HG03280 (cell line): Measurements from ENCODE around the gene CYB5B.

Experiments used
- ATAC-seq: cut with Tn5 transposase; IDR thresholded peaks from one replicate; pipeline ENCODE4 v1.9.1; 2021; ENCODE audit warnings: mild to moderate bottlenecking, moderate library complexity; ENCODE audit not compliant: unreplicated experiment

CYB5B gene

DNA sequence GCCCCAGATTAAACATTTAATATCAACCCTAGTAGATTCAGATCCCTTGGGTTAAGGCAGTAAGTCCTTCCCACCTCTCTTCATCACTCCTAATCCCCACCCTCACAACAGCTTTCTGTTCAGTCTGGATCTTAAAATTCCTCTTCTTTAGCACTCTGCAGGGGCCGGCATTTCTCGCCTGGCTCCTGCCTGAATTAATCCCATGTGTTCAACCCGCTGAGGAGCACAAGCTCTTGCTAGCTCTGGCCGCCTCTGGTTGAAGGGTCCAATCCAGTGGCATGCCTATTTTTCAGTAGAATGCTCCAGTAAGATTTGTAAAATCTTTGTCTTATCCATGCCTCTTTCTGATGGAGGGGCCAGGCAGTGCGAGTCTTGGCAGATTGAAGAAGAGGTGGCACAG, 59.2 kb downstream of the CYB5B start:
- ATAC-seq = no peak

DNA sequence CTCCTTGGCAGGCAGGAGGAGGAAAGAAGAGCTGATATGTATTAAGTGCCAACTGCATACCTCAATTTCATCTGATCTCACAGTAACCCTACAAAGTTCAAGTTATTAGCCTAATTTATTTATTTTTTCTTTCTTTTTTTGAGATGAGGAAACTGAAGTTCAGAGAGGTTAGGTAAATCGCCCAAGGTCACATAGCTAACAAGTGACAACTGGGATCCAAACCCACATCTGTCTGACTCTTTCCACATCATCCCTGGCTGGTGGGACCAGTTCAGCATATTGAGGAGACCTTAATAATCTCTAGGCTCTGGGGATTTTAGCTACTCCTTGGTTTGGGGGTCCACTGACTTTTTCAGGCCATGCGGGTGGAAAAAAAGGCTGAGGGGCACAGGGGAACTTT, 60.9 kb downstream of the CYB5B start:
- no peak for ATAC-seq

DNA sequence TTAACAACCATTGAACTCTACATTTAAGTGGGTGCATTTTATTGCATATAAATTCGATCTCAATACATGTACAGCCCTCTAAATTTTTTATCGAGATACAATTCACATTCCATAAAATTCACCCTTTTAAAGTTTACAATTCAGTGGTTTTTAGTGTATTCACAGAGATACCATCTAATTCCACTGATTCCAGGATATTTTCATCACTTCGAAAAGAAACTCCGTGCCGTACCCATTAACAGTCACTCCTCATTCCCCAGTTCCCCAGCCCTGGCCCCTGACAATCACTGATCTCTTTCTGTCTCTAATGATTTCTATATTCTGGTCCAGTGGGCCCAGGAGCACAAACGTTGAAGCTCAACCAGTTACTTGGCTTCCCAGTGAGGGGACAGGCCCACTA, 61.4 kb downstream of the CYB5B start:
- ATAC-seq = no peak

DNA sequence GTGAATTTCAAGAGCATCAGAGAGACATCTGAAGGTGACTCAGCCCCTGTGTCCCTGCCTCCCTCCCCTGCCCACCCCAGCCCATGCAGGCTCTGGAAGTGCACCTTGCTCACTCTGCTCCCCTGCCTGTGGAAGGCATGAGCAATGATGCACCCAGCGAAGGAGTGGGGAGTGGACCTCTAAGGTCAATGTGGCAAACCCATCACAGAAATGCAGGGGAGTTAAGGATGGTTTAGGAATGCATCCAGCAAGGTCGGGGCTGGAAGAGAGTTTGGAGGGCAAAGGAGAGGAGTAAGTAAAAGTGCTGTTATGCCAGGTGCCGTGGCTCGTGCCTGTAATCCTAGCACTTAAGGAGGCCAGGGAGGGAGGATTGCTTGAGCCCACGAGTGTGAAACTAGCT, 61.9 kb downstream of the CYB5B start:
- no peak for ATAC-seq

DNA sequence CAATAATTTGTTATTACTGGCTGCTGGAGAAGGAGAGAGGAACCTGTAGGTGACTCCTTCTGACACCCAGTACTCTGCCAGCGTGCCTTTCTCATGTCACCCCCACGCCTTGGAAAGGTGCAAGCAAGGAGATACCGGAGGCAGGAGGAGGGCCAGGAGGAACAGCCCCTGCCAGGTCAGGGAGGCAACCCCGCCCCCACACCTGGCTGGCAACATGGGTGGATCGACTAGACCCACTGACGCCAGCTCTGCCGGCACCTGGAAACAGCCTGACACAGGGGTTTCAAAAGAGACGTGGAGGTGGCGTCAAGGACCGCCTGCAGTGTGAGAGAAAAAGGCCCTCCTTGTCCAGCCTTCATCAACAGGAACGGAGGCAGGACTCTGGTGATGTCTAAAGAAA, 62.3 kb downstream of the CYB5B start:
- ATAC-seq = no peak

DNA sequence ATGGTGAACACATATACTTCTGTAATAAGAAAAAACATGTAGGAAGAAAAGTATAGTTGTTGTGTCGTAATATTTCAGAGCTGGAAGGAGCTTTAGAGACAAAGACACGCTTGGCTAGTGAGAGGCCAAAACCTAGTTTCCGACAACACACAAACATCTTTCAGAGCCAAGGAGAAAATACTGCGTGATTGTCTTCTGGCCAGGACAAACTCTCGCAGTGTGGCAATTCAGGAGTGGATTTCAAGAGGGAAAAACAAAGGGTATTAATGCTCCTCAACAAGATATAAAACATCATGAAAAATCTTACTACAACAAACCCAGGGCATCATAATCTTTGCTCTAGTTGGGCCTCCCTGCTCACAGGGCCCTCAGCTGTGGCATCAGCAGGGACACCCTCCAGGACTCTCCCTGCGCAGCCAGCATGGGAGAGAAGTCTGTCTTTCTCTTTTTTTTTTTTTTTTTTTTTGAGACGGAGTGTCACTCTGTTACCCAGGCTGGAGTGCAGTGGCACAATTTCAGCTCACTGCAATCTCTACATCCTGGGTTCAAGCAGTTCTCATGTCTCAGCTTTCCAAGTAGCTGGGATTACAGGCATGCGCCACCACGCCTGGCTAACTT, 66.4 kb downstream of the CYB5B start:
- ATAC-seq = no peak

DNA sequence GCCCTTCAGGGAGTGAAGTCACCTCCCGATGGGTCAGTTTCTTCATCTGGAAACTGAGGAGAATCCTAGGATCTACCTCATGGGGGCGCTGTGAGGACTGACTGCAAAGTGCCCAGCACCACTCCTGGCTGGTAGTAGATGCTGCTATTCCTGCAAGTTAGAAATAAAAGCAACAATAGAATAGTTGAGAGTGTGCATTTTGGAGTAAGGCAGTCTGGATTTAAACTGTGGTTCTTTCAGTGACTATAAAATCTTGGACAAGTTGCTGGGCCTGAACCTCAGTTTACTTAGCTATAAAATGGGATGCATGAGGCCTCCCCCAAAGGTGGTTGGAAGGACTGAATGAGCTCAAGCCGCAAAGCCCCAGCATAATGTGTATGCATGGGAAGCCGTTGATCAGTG, 70.6 kb downstream of the CYB5B start:
- no peak for ATAC-seq

DNA sequence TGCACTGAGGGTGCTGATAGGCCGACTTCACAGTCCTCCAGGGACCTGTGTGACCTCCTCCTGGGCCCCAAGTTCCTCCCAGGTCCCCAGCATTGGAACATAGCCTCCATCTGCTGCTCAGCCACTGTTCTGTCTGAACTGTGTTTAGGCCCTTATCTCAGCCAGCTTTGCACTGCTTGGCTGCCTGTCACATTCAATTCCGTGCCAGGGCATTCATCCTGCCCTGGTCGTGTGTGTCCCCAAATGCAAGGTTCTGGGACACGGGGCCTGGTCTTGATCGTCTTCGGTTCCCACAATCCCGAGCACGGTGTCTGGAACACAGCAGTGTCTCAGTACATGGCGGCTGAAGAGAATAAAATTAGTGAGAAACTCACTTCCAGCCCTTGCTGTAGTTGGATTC, 71.4 kb downstream of the CYB5B start:
- no peak for ATAC-seq

DNA sequence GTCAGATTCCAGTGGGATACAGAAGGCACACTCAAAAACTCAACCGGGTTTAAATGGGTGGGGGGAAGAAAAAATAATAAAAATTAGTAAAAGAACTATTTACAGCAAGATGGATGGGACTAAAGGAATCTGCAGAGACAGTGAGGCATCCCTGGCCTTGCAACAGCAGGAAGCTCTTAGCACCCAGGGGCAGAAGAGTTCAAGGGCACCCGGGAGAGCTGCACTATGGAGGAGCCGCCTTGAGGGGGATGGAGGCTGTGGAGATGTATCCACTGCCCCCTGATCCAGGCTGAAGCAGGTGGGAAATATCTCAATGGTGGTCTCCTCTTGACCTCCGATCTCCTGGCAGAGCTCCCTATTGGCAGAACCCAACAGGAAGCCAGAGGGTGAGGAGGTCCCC, 72.0 kb downstream of the CYB5B start:
- no peak for ATAC-seq

DNA sequence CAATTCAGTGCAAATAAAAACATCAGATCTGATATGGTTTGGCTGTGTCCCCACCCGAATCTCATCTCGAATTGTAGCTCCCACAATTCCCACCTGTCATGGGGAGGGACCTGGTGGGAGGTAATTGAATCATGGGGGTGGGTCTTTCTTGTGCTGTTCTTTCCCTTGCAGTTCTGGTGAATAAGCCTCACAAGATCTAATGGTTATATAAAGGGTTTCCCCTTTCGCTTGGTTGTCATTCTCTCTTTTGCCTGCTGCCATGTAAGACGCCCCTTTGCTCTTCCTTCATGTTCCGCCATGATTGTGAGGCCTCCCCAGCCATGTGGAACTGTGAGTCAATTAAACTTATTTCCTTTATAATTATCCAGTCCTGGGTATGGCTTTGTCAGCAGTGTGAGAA, 72.5 kb downstream of the CYB5B start:
- no peak for ATAC-seq

DNA sequence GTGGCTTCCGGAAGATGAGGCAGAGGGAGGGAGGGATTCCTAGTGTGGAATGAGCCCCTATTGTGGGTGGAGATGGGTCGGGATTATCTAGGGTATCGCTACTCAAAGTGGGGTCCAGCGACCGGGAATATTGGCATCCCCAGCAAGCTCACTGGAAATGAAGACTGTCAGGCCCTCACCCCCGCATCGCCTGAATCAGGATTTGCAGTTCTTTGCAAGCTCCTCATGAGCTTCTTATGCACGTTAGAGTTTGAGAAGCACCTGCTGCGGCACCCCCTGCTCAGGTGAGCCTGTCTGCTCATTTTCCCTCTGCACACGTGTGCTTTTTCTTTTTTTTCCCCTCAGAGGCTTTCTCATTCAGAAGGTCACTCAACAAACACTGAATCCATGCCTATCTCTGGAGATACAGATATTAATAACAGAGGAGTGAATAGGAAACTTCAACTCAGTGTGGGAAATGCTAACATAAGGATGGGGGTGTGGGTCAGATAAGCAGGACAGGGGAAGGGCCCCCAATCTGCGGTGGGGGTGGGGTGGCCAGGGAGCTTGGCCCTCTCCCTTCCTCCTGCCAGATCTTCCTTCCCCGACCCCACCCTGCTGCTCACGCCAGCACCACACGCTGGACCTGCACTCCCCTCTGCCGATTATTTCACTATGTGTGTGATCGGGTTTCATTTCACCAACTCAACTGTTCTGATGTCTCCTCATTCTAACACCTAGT, 73.6 kb downstream of the CYB5B start:
- ATAC-seq = no peak

DNA sequence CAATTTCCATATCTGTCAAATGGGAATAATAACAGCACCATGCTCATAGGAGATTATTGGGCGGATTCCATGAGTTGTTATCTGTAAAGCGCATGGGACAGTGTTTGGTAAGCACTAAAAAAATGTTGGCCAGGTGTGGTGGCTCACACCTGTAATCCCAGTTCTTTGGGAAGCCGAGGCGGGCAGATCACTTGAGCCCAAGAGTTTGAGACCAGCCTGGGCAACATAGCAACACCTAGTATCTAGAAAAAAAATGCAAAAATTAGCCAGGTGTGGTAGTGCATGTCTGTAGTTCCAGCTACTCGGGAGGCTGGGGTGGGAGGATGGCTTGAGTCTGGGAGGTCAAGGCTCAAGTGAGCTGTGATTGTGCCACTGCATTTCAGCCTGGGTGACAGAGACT, 74.5 kb downstream of the CYB5B start:
- no peak for ATAC-seq

DNA sequence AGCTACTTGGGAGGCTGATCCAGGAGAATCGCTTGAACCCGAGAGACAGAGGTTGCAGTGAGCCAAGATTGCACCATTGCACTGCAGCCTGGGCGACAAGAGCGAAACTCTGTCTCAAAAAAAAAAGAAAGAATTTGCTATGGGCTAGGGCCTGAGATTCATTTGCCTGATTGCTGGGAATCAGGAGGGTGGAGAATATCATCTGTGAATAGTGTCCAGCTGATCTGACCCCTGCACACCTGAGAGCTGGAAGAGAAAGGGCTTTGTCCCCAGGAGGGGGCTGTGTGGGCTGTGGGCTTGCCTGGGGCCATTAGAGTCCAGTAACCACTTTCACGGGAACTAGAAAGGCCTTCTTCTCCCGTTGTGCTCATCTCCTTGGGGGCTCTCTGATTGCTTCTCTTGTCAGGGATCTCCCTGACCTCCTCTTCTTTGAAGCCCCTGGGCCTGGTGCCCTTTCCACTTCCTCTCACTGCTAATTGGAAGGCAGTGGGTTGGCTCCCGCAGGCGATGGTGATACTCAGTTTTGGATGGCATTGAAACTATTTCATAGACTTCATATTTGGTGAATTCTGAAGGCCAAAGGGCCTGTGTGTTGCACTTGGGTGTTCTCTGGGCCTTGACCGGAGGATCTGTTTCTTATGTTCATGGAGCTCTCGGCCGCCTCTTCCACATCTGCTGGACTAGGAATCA, 75.3 kb downstream of the CYB5B start:
- no peak for ATAC-seq

DNA sequence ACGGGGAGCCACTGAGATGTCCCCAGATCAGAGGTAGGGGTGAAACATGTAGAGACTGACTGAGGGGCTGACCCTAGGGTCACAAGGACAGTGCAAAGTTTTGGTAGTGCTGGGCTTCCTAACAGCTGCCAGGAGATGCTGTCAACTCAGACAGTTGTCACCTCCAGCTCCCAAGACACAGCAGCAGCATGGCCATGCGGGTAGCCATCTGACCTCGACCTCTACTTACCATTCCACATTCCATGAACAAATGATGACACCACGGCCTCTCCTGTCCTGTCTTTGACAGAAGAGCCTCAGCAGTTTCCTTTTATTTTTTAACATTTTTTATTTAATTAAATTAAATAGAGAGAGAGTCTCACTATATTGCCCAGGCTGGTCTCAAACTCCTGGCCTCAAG, 76.1 kb downstream of the CYB5B start:
- ATAC-seq = no peak

DNA sequence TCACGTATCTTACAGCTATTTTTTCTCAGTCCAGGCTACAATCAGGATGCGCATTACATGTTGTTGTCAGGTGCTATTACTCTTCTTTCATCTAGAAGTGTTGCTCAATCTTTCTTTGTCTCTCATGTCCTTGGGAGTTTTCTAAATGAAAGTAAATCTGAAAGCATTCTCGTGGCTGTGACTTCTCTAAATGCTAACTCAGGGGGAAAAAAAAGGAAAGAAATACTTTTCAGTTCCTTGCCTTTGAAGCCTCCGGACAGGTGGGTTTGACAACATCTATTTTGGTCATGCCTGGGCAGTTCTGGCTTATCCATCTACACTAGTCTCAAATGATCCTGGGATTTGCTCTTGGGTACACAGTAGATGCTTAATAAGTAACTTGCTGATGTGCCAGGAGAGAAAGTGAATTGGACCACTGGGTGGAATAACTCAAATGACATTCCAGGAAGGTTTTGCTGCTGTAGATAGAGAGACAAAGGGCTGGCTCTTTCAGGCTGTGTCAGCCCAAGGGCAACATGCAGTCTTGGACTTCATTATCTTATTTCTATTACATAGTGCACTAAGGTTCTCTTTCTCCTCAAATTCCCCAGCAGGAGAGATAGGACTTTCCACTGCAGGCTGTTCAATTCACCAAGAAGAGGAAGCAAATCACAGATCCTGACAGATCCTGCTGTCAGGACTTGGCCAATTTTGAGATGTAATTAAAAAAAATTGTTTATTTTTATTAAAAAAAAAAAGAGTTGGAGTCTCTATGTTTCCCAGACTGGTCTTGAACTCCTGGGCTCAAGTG, 77.7 kb downstream of the CYB5B start:
- no peak for ATAC-seq

DNA sequence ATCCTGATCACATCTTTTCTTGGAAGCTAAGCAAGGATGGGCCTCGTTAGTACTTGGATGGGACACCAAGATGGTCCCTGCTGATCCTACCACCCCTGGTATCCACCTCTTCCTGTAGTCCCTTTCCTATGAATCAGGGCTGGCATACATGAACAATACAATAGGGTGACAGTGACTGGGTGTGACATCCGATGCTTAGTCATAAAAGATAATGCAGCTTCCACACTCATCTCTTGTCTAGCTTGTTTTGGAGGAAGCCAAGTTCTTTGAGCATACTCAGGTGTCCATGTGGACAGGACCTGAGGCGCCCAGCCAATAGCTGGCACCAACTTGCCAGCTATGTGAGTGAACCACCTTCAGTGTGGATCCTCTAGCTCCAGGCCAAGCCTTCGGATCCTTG, 78.8 kb downstream of the CYB5B start:
- no peak for ATAC-seq

DNA sequence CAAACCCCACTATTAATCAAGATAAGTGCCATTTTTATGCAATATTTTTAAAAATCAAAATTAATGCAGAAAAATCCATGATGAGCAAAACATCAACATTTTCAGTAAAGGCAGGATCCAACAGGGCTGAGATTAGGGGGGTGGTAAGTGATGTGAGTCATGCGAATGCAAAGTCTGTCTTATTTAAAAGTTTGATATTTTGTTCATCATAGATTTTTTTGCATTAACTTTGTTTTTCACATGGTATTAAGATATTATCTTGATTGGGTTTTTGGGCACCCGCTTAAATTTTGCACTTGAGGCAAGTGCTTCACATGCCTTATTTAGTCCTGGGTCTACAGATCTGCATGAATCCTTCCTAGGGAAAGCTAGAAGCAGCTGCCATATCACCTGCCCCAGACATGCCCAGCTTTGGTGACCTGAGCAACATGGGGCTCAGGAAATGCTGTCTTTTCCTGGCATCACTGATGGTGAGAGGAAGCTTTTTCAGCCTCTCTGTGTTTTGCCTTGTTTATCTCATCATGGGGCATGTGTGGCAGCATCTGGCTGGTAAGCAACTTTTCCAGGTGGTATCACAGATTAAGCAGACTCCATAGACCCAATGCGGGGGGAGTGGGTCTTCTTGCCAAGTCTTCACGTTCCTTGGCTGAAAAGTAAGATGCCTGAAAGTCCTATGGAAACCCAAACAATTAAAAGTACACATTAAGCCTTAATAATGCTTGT, 83.8 kb downstream of the CYB5B start:
- no peak for ATAC-seq

DNA sequence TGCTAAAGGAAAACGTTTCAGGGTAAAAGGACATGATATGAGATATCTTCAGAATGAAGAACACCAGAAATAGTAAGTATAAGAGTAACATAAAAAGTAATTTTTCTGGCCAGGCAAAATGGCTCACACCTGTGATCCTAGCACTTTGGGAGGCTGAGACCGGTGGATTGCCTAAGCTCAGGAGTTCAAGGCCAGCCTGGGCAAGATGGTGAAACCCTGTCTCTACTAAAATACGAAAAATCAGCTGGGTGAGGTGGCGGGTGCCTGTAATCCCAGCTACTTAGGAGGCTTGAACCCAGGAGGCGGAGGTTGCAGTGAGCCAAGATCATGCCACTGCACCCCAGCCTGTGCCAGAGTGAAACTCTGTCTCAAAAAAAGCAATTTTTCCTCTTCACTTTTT, 84.7 kb downstream of the CYB5B start:
- ATAC-seq = no peak

DNA sequence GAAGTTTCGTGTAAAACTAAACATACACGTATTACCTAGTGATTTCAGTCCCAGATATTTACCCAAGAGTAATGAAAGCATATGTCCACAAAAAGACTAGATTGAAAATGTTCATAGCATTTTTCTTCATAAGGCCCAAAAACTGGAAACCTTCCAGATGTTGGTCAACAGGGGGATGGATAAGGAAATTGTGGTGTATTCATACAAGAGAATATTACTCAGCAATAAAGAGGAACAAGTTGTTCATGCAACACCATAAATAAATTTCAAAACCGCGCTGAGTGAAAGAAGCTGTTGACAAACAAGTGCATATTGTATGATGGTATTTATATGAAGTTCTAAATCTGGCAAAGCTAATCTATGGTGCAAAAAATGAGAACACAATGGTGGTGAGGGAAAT, 87.2 kb downstream of the CYB5B start:
- no peak for ATAC-seq

DNA sequence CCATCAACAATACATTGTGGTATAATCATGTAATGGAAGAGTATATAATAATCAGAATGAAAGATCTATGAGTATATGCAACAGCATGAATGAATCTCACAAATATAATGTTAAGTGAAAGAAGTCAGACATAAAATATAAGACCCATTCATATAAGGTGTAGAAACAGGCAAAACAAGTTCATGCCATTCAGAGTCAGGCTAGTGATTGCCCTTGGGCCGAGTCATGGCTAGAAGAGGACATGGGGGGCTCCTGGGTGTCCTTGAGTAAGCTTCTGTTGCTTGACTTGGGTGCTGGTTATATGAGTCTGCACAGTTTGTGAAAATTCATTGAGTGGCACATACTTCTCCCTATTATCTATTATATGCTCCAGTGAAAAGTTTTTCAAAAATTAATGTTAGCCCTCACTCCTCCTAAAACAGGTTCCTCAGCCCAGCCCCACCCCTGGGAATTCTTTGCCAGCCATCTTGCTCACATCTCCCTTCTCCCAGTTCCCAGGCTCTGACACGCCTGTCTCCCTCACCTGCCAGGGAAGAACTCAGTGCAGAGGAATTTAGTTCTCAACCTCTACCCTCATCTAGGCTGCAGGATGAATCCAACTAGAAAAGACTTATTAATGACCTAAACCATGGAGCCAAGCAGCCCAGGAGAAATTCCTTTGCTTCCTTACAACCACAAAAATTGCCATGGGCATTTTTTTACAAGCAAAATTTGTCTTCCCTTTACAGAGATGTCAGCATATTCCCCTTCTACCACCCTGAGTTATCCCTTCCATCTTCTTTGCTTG, 89.0 kb downstream of the CYB5B start:
- no peak for ATAC-seq
